K562 (cell line): Measurements from ENCODE around the gene TMEM92. TPM values are rescaled to one million over a fixed set of nuclear protein-coding genes. Genes with fewer than 3 reads are reported as not detected.

Experiments used
- ATAC-seq: fragments of 200-7000 bp; cut with Tn5 transposase; 3 replicates; pipeline ENCODE4 v1.9.1; 2020; ENCODE audit warnings: moderate library complexity
- BruUV-seq: library from RNA; stranded (reverse); fragments of 400-500 nt; replicated peaks from 2 replicates; lab custom pipeline; 2021; lab: Mats Ljungman, UMichigan
- CTCF ChIA-PET: fragments of 300-600 bp; formaldehyde crosslinking; extraction: SDS; loops from one replicate; lab custom pipeline; 2021; ENCODE audit warnings: low intra/inter-chr PET ratio; lab: Yijun Ruan, JAX
- POLR2A ChIA-PET: fragments of 300-600, 350-650 bp; sonication (Branson Sonifier 250); formaldehyde crosslinking; extraction: SDS; loops from one replicate; lab custom pipeline; 2021; ENCODE audit warnings: antibody characterized with exemption, inconsistent platforms; lab: Yijun Ruan, JAX
- DNase-seq, 4 experiments: peaks; one replicate each; pipeline versions ENCODE4 v3.0.0 to v3.0.0-alpha.2; 2011 to 2018; ENCODE audit warnings: low spot score in 3 of 4, mixed read lengths in 3 of 4; ENCODE audit errors: extremely low read depth in 1 of 4
- FAIRE-seq: peaks from 2 replicates; lab custom pipeline; 2011; peaks lifted over from hg19 to GRCh38; lab: Jason Lieb, UNC
- H2AFZ ChIP-seq: 2 replicates; pipeline ENCODE4 v1.6.0; 2011; ENCODE audit warnings: low read depth, low read length, control low read depth, inconsistent platforms
- H3K27ac ChIP-seq: fragments of 200-600 bp; 3 replicates; pipeline ENCODE4 v1.8.0; 2011; ENCODE audit warnings: low read depth, mild to moderate bottlenecking, control low read depth, inconsistent platforms, low read length, moderate library complexity, mixed read lengths; ENCODE audit errors: extremely low read depth
- H3K27me3 ChIP-seq, 2 experiments: fragments of 300-600 bp in 1 of 2; 2 replicates in 1 of 2; 3 replicates in 1 of 2; pipeline versions ENCODE4 v1.6.0 to v1.8.0; 2011; ENCODE audit warnings: inconsistent platforms in 2 of 2, low read length in 2 of 2, mild to moderate bottlenecking in 1 of 2, mixed read lengths in 1 of 2, moderate library complexity in 1 of 2; ENCODE audit not compliant: control insufficient read depth in 2 of 2, insufficient read depth in 2 of 2
- H3K36me3 ChIP-seq: fragments of 300-600 bp; 3 replicates; pipeline ENCODE4 v1.8.0; 2011; ENCODE audit warnings: mild to moderate bottlenecking, low read length, inconsistent platforms; ENCODE audit not compliant: control insufficient read depth, insufficient read depth
- H3K4me1 ChIP-seq, 2 experiments: fragments of 200-600 bp in 1 of 2; replicated peaks in 1 of 2; 2 replicates in 1 of 2; 3 replicates in 1 of 2; pipeline versions ENCODE4 v1.5.1 to v1.8.0; 2011; ENCODE audit warnings: inconsistent platforms in 2 of 2, low read length in 2 of 2, mild to moderate bottlenecking in 1 of 2, mixed read lengths in 1 of 2, moderate library complexity in 1 of 2; ENCODE audit not compliant: control insufficient read depth in 2 of 2, insufficient read depth in 2 of 2
- H3K4me2 ChIP-seq: 2 replicates; pipeline ENCODE4 v1.6.1; 2011; ENCODE audit warnings: low read length, control low read depth, inconsistent platforms, mixed read lengths; ENCODE audit not compliant: insufficient read depth
- H3K4me3 ChIP-seq: fragments of 200-600 bp; sonication (generic), shearing (Covaris generic); 2 replicates; pipeline ENCODE4 v1.5.1; 2016; ENCODE audit warnings: control low read depth, inconsistent platforms
- H3K79me2 ChIP-seq: fragments of 200-600 bp; 3 replicates; pipeline ENCODE4 v1.8.0; 2011; ENCODE audit warnings: low read length, inconsistent platforms; ENCODE audit not compliant: control insufficient read depth, insufficient read depth
- H3K9ac ChIP-seq, 2 experiments: 2 replicates each; pipeline versions ENCODE4 v1.6.0 to v1.6.1; 2011; ENCODE audit warnings: low read depth in 2 of 2, low read length in 2 of 2, control low read depth in 1 of 2, inconsistent platforms in 1 of 2, mild to moderate bottlenecking in 1 of 2, mixed read lengths in 1 of 2; ENCODE audit not compliant: insufficient read depth in 1 of 2
- H3K9me1 ChIP-seq: one replicate; pipeline ENCODE4 v1.6.0; 2011; ENCODE audit warnings: inconsistent platforms, mild to moderate bottlenecking, low read length, moderate library complexity; ENCODE audit not compliant: control insufficient read depth, insufficient read depth
- H3K9me3 ChIP-seq: replicated peaks from 2 replicates; pipeline ENCODE4 v1.5.1; 2011; ENCODE audit warnings: low read depth, low read length, inconsistent platforms; ENCODE audit not compliant: control insufficient read depth, insufficient read depth
- H4K20me1 ChIP-seq: replicated peaks from 2 replicates; pipeline ENCODE4 v1.6.1; 2011; ENCODE audit warnings: low read length, inconsistent platforms, mixed read lengths; ENCODE audit not compliant: control insufficient read depth, insufficient read depth
- CHD1 ChIP-seq: fragments of 200-600 bp; sonication (generic); IDR thresholded peaks from one replicate; pipeline ENCODE4 v1.6.1; 2012; ENCODE audit warnings: mild to moderate bottlenecking, moderate library complexity, low read length, inconsistent platforms
- KLF10 ChIP-seq: fragments of 250-450 bp; sonication (Bioruptor Pico); IDR thresholded peaks from 2 replicates; pipeline ENCODE4 v1.6.1; 2021; ENCODE audit warnings: matching md5 sums
- KLF6 ChIP-seq: fragments of 250-450 bp; sonication (Bioruptor Pico); IDR thresholded peaks from 2 replicates; pipeline ENCODE4 v1.4.0; 2020; ENCODE audit warnings: mild to moderate bottlenecking, moderate library complexity, borderline replicate concordance
- MEIS2 ChIP-seq: fragments of 450-650 bp; IDR thresholded peaks from 2 replicates; pipeline ENCODE4 v1.6.1; 2014; ENCODE audit warnings: mild to moderate bottlenecking; ENCODE audit not compliant: partially characterized antibody
- MIER1 ChIP-seq: fragments of 450-650 bp; IDR thresholded peaks from 2 replicates; pipeline ENCODE4 v1.6.1; 2016; ENCODE audit warnings: antibody characterized with exemption, mild to moderate bottlenecking, low read depth
- NCOA6 ChIP-seq: fragments of 450-650 bp; IDR thresholded peaks from 2 replicates; pipeline ENCODE4 v1.6.1; 2017; ENCODE audit warnings: mild to moderate bottlenecking
- PML ChIP-seq: IDR thresholded peaks from 2 replicates; pipeline ENCODE4 v1.6.1; 2012; ENCODE audit warnings: low read length, inconsistent platforms
- POLR2AphosphoS2 ChIP-seq: IDR thresholded peaks from 2 replicates; pipeline ENCODE4 v1.6.1; 2012; ENCODE audit warnings: low read length, improper control_type of control experiment
- POU5F1 ChIP-seq: fragments of 150-350 bp; IDR thresholded peaks from 2 replicates; pipeline ENCODE4 v1.6.1; 2014; ENCODE audit warnings: borderline replicate concordance, low read length, low read depth, mild to moderate bottlenecking; ENCODE audit not compliant: partially characterized antibody
- STAG1 ChIP-seq: sonication (generic); formaldehyde crosslinking; IDR thresholded peaks from 2 replicates; pipeline ENCODE4 v1.5.0; 2020; ENCODE audit warnings: missing genetic modification reagents, borderline replicate concordance
- THRAP3 ChIP-seq: fragments of 450-650 bp; IDR thresholded peaks from 2 replicates; pipeline ENCODE4 v1.6.1; 2016; ENCODE audit warnings: mild to moderate bottlenecking, inconsistent platforms, borderline replicate concordance
- TOE1 ChIP-seq, 2 experiments: fragments of 450-650 bp in 1 of 2; sonication (generic) in 1 of 2; formaldehyde crosslinking in 1 of 2; IDR thresholded peaks; 2 replicates each; pipeline versions ENCODE4 v1.7.1 to v1.8.0; 2016 to 2022; ENCODE audit warnings: borderline replicate concordance in 2 of 2, mild to moderate bottlenecking in 2 of 2, antibody characterized with exemption in 1 of 2, inconsistent platforms in 1 of 2, low read depth in 1 of 2, missing genetic modification reagents in 1 of 2, moderate library complexity in 1 of 2
- ZNF146 ChIP-seq: IDR thresholded peaks from one replicate; pipeline ENCODE4 v1.6.1; 2018; ENCODE audit warnings: missing compliant biosample characterization; ENCODE audit not compliant: unreplicated experiment
- ZZZ3 ChIP-seq: fragments of 450-650 bp; IDR thresholded peaks from 2 replicates; pipeline ENCODE4 v1.6.1; 2016; ENCODE audit warnings: antibody characterized with exemption, mild to moderate bottlenecking, moderate library complexity
- WGBS: fragments of 100-300 bp; shearing (Covaris generic); methylation state at CpG from one replicate; pipeline ENCODE4 v1.1.6; 2016; ENCODE audit warnings: low coverage, mixed read lengths; ENCODE audit not compliant: insufficient coverage; ENCODE audit errors: missing lambda C conversion rate; 5-methylcytosine and 5-hydroxymethylcytosine counted together
- in situ Hi-C: fragments of 300-500 bp; cut with MboI; formaldehyde crosslinking; loops from 4 replicates; pipeline ENCODE4 v1.15.0; 2018; ENCODE audit warnings: inconsistent platforms, mixed read lengths
- intact Hi-C: fragments of 100-400 bp; cut with micrococcal nuclease; formaldehyde crosslinking; loops from 2 replicates; pipeline ENCODE4 v1.14.2; 2022
- polyA plus RNA-seq, 8 experiments: library from polyadenylated mRNA; depleted of rRNA in 4 of 8; stranded (reverse) in 5 of 8; unstranded in 3 of 8; fragments of >200 nt; fragmentation: Nextera tagmentation in 2 of 8; fragmentation: Illumina TruSeq in 1 of 8; extraction: Ambion mirVana in 2 of 8; extraction: Trizol in 1 of 8; gene quantifications; 2 replicates each; pipeline versions ENCODE4 v1.2.1 to v1.2.3, GENCODE V29; 2011 to 2014; ENCODE audit warnings: inconsistent platforms in 1 of 8, missing spikeins in 1 of 8
- total RNA-seq, 7 experiments: library from RNA; depleted of rRNA in 6 of 7; stranded (reverse); fragments of >200 nt in 6 of 7; fragmentation: Illumina TruSeq in 2 of 7; extraction: Trizol in 2 of 7; gene quantifications; 2 replicates each; pipeline versions ENCODE4 v1.2.1 to v1.2.3, GENCODE V29; 2011 to 2021; ENCODE audit warnings: low replicate concordance in 1 of 7
- TF ChIP-seq, protein P1 (sequence below): fragments of 450-650 bp; IDR thresholded peaks from 2 replicates; pipeline ENCODE4 v1.6.1; 2016
- TF ChIP-seq, protein P2 (sequence below), 2 experiments: IDR thresholded peaks; 2 replicates each; pipeline ENCODE4 v1.6.1; 2012; ENCODE audit warnings: improper control_type of control experiment in 2 of 2, low read depth in 2 of 2, low read length in 2 of 2, borderline replicate concordance in 1 of 2
- TF ChIP-seq, protein P3 (sequence below): IDR thresholded peaks from 3 replicates; pipeline ENCODE4 v1.6.1; 2011; ENCODE audit warnings: borderline replicate concordance, mild to moderate bottlenecking; ENCODE audit not compliant: insufficient read length, insufficient read depth

TMEM92 gene
- total and polyA plus RNA-seq, 9 of the 15 experiments (the other 6 are each of a cell fraction or from before 2014, with no cell fraction given), result 0.14 to 2.1 (median 0.40) TPM

DNA sequence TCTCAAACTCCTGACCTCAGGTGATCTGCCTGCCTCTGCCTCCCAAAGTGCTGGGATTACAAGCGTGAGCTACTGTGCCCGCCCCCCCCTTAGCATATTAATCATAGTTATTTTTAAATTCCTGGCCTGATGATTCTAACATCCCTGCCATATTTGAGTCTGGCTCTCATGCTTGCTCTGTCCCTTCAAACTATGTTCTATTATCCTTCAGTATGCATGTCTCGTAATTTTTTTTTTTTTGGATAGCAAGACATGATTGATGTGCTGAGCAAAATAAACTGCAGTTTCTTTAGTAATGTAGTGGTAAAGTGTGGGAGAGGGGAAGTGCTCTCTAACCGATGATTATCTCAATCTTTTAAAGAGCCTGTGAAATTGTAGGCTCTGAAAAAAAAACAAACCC, 34.3 kb upstream of the TMEM92 start (continued):
- no peak for TF ChIP-seq ZNF146 (CRISPR knock-in tag)
- peak; percentile 86 for TF ChIP-seq MEIS2
- no peak for TF ChIP-seq CHD1
- TF ChIP-seq STAG1 (CRISPR knock-in tag), result no peak
- TF ChIP-seq, protein P1, sequence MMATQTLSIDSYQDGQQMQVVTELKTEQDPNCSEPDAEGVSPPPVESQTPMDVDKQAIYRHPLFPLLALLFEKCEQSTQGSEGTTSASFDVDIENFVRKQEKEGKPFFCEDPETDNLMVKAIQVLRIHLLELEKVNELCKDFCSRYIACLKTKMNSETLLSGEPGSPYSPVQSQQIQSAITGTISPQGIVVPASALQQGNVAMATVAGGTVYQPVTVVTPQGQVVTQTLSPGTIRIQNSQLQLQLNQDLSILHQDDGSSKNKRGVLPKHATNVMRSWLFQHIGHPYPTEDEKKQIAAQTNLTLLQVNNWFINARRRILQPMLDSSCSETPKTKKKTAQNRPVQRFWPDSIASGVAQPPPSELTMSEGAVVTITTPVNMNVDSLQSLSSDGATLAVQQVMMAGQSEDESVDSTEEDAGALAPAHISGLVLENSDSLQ, result peak; percentile 32; the same call in 1 of the 2 replicates
- TF ChIP-seq TOE1 (IDR thresholded peaks at IDR 0.05; ENCODE audit: borderline replicate concordance), result no peak
- no peak for TF ChIP-seq TOE1 (CRISPR knock-in tag; IDR thresholded peaks at IDR 0.05; ENCODE audit: borderline replicate concordance, low read depth)
- no peak for TF ChIP-seq MIER1

DNA sequence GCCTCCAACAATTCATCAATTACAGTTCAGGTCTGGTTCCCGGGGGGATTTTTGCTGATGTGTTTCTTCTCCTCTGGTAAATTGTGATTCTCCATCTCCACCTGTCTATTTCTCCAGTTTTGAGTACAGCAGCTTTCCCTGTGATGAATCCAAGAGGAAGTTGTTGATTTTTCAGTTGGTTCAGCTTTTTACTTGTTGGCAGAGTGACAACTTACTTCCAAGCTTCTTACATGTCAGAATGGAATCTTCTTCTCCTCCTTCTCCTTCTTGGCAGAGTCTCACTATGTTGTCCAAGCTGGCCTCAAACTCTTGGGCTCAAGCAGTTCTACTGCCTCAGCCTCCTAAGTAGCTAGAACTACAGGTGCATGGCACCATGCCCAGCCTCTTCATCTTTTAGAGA, 33.4 kb upstream of the TMEM92 start:
- DNase-seq, result no peak
- Histone ChIP-seq H3K9ac (no peak overlapping the region), H2AFZ (no peak overlapping the region), H3K27me3 (peaks cover 3 to 6% of the 10 kb centered on the region in 2 experiments; a peak in 2 of 5 replicates), H4K20me1 (no peaks in the 10 kb centered on the region; the same call in 1 of the 2 replicates), H3K9me1 (no peaks in the 10 kb centered on the region), H3K4me2 (no peak overlapping the region), H3K9me3 (no peaks in the 10 kb centered on the region), H3K4me3 (no peak overlapping the region), H3K36me3 (no peaks in the 10 kb centered on the region), H3K27ac (no peak overlapping the region), H3K79me2 (no peaks in the 10 kb centered on the region), H3K4me1 (no peaks in the 10 kb centered on the region)
- FAIRE-seq, result no peak
- WGBS, result 8% methylated on average over 1 of the region's 1 CpG
- in situ Hi-C loops, result no loop called here
- no TSS peak for BruUV-seq
- ATAC-seq, result no peak
- CTCF ChIA-PET, result no interaction called here
- POLR2A ChIA-PET, result no interaction called here
- intact Hi-C loops, result no loop called here
- TF ChIP-seq KLF6 (no peak), KLF10 (no peak), POLR2AphosphoS2 (no peak), THRAP3 (no peak), ZZZ3 (no peak), NCOA6 (no peak), POU5F1 (no peak), PML (no peak)
- TF ChIP-seq, protein P2, sequence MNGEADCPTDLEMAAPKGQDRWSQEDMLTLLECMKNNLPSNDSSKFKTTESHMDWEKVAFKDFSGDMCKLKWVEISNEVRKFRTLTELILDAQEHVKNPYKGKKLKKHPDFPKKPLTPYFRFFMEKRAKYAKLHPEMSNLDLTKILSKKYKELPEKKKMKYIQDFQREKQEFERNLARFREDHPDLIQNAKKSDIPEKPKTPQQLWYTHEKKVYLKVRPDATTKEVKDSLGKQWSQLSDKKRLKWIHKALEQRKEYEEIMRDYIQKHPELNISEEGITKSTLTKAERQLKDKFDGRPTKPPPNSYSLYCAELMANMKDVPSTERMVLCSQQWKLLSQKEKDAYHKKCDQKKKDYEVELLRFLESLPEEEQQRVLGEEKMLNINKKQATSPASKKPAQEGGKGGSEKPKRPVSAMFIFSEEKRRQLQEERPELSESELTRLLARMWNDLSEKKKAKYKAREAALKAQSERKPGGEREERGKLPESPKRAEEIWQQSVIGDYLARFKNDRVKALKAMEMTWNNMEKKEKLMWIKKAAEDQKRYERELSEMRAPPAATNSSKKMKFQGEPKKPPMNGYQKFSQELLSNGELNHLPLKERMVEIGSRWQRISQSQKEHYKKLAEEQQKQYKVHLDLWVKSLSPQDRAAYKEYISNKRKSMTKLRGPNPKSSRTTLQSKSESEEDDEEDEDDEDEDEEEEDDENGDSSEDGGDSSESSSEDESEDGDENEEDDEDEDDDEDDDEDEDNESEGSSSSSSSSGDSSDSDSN (IDR thresholded peaks at IDR 0.05; ENCODE audit: borderline replicate concordance in 1 of 2, low read depth in 2 of 2, low read length in 2 of 2), result no peak
- TF ChIP-seq, protein P3, sequence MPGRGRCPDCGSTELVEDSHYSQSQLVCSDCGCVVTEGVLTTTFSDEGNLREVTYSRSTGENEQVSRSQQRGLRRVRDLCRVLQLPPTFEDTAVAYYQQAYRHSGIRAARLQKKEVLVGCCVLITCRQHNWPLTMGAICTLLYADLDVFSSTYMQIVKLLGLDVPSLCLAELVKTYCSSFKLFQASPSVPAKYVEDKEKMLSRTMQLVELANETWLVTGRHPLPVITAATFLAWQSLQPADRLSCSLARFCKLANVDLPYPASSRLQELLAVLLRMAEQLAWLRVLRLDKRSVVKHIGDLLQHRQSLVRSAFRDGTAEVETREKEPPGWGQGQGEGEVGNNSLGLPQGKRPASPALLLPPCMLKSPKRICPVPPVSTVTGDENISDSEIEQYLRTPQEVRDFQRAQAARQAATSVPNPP, result no peak
